ENCODE measurements around the gene ADH1A. TPM values are rescaled to one million over a fixed set of nuclear protein-coding genes. Genes with fewer than 3 reads are reported as not detected.
A peak's percentile ranks its signal among the peaks of the same experiment; 100 is the strongest.

The ADH1A gene
- total RNA-seq, 2 donors from 2014 or later: 0.16 to 0.17 TPM

- H3K27ac ChIP-seq: peak overlapping the region; percentile 4
- H3K4me3 ChIP-seq: no peak overlapping the region
Measured at GRCh38 chr4:99301376-99302164, 10.8 kb upstream of the ADH1A start.

GRCh38 chr4:99300934-99301333 is 10.1 kb upstream of the ADH1A start:
- Histone ChIP-seq H3K9ac (ENCODE audit: low read depth in 2 of 2, low read length in 2 of 2) (no peak overlapping the region), H3K27me3 (no peaks in the 10 kb centered on the region), H3K27ac (peak overlapping the region; percentile 4), H3K36me3 (no peaks in the 10 kb centered on the region), H3K4me3 (no peak overlapping the region), H3K9me3 (no peaks in the 10 kb centered on the region), H3K4me1 (no peaks in the 10 kb centered on the region)
- intact Hi-C loops (cut with DNase I): no loop called here
- TF ChIP-seq CTCF (IDR thresholded peaks at IDR 0.05): no peak
- DNase-seq: peak; percentile 71

More at GRCh38 chr4:99301376-99302164, 10.8 kb upstream of the ADH1A start:
- Histone ChIP-seq H3K36me3 (no peaks in the 10 kb centered on the region), H3K9me3 (no peaks in the 10 kb centered on the region), H3K9ac (ENCODE audit: low read depth in 2 of 2, low read length in 2 of 2) (no peak overlapping the region), H3K27me3 (no peaks in the 10 kb centered on the region), H3K4me1 (no peaks in the 10 kb centered on the region)
- intact Hi-C loops (cut with DNase I): no loop called here
- no peak for DNase-seq
- no peak for TF ChIP-seq CTCF (IDR thresholded peaks at IDR 0.05)

GRCh38 chr4:99293357-99293756 is 2.6 kb upstream of the ADH1A start:
- no peak for TF ChIP-seq CTCF (IDR thresholded peaks at IDR 0.05)
- intact Hi-C loops (cut with DNase I): no loop called here
- no peak for DNase-seq

GRCh38 chr4:99285387-99285786 is 5.4 kb downstream of the ADH1A start:
- H3K27me3 ChIP-seq: no peaks in the 10 kb centered on the region
- H3K9ac ChIP-seq (ENCODE audit: low read depth in 2 of 2, low read length in 2 of 2): no peak overlapping the region
- H3K27ac ChIP-seq: no peak overlapping the region
- no peaks in the 10 kb centered on the region for H3K4me1 ChIP-seq
- no peak for DNase-seq
- H3K9me3 ChIP-seq: no peaks in the 10 kb centered on the region
- no peaks in the 10 kb centered on the region for H3K36me3 ChIP-seq
- intact Hi-C loops (cut with DNase I): no loop called here
- no peak overlapping the region for H3K4me3 ChIP-seq
- TF ChIP-seq CTCF (IDR thresholded peaks at IDR 0.05): no peak

More at GRCh38 chr4:99293357-99293756, 2.6 kb upstream of the ADH1A start:
- no peaks in the 10 kb centered on the region for H3K36me3 ChIP-seq
- H3K27ac ChIP-seq: no peak overlapping the region
- H3K27me3 ChIP-seq: no peaks in the 10 kb centered on the region
- H3K9ac ChIP-seq (ENCODE audit: low read depth in 2 of 2, low read length in 2 of 2): no peak overlapping the region
- no peak overlapping the region for H3K4me3 ChIP-seq
- no peaks in the 10 kb centered on the region for H3K4me1 ChIP-seq
- no peaks in the 10 kb centered on the region for H3K9me3 ChIP-seq

GRCh38 chr4:99282731-99283130 is 8.1 kb downstream of the ADH1A start:
- no peak for DNase-seq
- no peaks in the 10 kb centered on the region for H3K9me3 ChIP-seq
- H3K36me3 ChIP-seq: no peaks in the 10 kb centered on the region
- H3K4me3 ChIP-seq: no peak overlapping the region
- intact Hi-C loops (cut with DNase I): no loop called here
- no peaks in the 10 kb centered on the region for H3K4me1 ChIP-seq
- H3K27ac ChIP-seq: no peak overlapping the region
- no peak overlapping the region for H3K9ac ChIP-seq (ENCODE audit: low read depth in 2 of 2, low read length in 2 of 2)
- no peak for TF ChIP-seq CTCF (IDR thresholded peaks at IDR 0.05)
- H3K27me3 ChIP-seq: no peaks in the 10 kb centered on the region

Data from colonic mucosa (tissue), 4 donors.